Occipital lobe (tissue), 2 donors: ENCODE results near the gene PHLPP1. TPM values are rescaled to one million over a fixed set of nuclear protein-coding genes. Genes with fewer than 3 reads are reported as not detected.
"Not testable (repeated sequence)": the region's sequence is repeated elsewhere in the genome, so short reads cannot be mapped to it uniquely, and the experiment has no call there.

Experiments used
- DNase-seq: peaks from one replicate; lab custom pipeline; 2025; lab: John Stamatoyannopoulos, UW
- total RNA-seq: library from RNA; depleted of rRNA; stranded (reverse); fragments of >200 nt; gene quantifications from one replicate; pipeline ENCODE4 v1.2.3, GENCODE V29; 2014

Gene PHLPP1
- total RNA-seq, 1 donor from 2014 or later: 22.6 TPM

- no peak for DNase-seq
Observed at GRCh38 chr18:62807396-62807795, 92.1 kb downstream of the PHLPP1 start.

- no peak for DNase-seq
Observed at GRCh38 chr18:62808123-62808522, 92.8 kb downstream of the PHLPP1 start.

- not testable (repeated sequence) for DNase-seq
Observed at GRCh38 chr18:62809445-62809844, 94.1 kb downstream of the PHLPP1 start.

GRCh38 chr18:62809900-62810299 is 94.6 kb downstream of the PHLPP1 start:
- DNase-seq: no peak

GRCh38 chr18:62810682-62811081 is 95.3 kb downstream of the PHLPP1 start:
- DNase-seq: no peak

- DNase-seq: no peak
Observed at GRCh38 chr18:62811674-62812073, 96.3 kb downstream of the PHLPP1 start.

GRCh38 chr18:62812242-62812641 is 96.9 kb downstream of the PHLPP1 start:
- no peak for DNase-seq

- DNase-seq: no peak
Observed at GRCh38 chr18:62812876-62813275, 97.5 kb downstream of the PHLPP1 start.

- no peak for DNase-seq
Observed at GRCh38 chr18:62814132-62814759, 98.9 kb downstream of the PHLPP1 start.

GRCh38 chr18:62825382-62825781 is 110.0 kb downstream of the PHLPP1 start:
- no peak for DNase-seq

GRCh38 chr18:62827397-62827796 is 112.1 kb downstream of the PHLPP1 start:
- DNase-seq: no peak

- no peak for DNase-seq
Observed at GRCh38 chr18:62828091-62828640, 112.8 kb downstream of the PHLPP1 start.

GRCh38 chr18:62828852-62829251 is 113.5 kb downstream of the PHLPP1 start:
- no peak for DNase-seq

GRCh38 chr18:62829936-62830335 is 114.6 kb downstream of the PHLPP1 start:
- no peak for DNase-seq

GRCh38 chr18:62832282-62832681 is 116.9 kb downstream of the PHLPP1 start:
- no peak for DNase-seq

GRCh38 chr18:62833494-62833893 is 118.2 kb downstream of the PHLPP1 start:
- no peak for DNase-seq

GRCh38 chr18:62834715-62835114 is 119.4 kb downstream of the PHLPP1 start:
- DNase-seq: no peak

- no peak for DNase-seq
Observed at GRCh38 chr18:62837011-62837410, 121.7 kb downstream of the PHLPP1 start.

- no peak for DNase-seq
Observed at GRCh38 chr18:62838475-62839098, 123.2 kb downstream of the PHLPP1 start.

GRCh38 chr18:62839874-62840713 is 124.8 kb downstream of the PHLPP1 start:
- DNase-seq: no peak

GRCh38 chr18:62841405-62841804 is 126.1 kb downstream of the PHLPP1 start:
- no peak for DNase-seq

GRCh38 chr18:62842898-62843297 is 127.6 kb downstream of the PHLPP1 start:
- DNase-seq: no peak
